ENCODE measurements around the gene IGFL2.

DNA sequence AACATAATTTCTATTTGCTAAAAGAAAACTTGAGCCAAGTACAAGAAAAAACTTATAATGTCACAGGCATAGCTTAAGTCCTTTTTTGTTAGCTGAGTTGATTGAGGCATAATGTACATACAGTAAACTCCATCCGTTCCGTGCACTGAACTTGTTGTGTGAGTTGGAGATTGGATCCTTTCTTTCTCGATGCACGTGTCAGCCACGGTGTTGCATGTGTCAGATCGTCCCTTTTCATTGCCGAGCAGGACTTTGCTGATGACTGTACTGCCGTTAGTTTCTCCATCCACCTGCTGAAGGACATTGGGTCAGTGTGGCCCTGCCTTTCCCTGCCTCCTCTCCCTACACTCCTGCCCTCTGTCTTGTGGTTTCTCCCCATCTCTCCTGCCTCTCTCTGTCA, 34.4 kb downstream of the IGFL2 start:
- TF ChIP-seq, protein P1, sequence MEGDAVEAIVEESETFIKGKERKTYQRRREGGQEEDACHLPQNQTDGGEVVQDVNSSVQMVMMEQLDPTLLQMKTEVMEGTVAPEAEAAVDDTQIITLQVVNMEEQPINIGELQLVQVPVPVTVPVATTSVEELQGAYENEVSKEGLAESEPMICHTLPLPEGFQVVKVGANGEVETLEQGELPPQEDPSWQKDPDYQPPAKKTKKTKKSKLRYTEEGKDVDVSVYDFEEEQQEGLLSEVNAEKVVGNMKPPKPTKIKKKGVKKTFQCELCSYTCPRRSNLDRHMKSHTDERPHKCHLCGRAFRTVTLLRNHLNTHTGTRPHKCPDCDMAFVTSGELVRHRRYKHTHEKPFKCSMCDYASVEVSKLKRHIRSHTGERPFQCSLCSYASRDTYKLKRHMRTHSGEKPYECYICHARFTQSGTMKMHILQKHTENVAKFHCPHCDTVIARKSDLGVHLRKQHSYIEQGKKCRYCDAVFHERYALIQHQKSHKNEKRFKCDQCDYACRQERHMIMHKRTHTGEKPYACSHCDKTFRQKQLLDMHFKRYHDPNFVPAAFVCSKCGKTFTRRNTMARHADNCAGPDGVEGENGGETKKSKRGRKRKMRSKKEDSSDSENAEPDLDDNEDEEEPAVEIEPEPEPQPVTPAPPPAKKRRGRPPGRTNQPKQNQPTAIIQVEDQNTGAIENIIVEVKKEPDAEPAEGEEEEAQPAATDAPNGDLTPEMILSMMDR (IDR thresholded peaks at IDR 0.05): no peak
- TF ChIP-seq EZH2 (IDR thresholded peaks at IDR 0.05) (no peak), EZH2phosphoT487 (IDR thresholded peaks at IDR 0.05) (no peak)
